ENCODE results near the gene PON3. TPM values are rescaled to one million over a fixed set of nuclear protein-coding genes. Genes with fewer than 3 reads are reported as not detected.

Gene PON3
- total RNA-seq, 1 experiment from 2014 or later, result not detected

DNA sequence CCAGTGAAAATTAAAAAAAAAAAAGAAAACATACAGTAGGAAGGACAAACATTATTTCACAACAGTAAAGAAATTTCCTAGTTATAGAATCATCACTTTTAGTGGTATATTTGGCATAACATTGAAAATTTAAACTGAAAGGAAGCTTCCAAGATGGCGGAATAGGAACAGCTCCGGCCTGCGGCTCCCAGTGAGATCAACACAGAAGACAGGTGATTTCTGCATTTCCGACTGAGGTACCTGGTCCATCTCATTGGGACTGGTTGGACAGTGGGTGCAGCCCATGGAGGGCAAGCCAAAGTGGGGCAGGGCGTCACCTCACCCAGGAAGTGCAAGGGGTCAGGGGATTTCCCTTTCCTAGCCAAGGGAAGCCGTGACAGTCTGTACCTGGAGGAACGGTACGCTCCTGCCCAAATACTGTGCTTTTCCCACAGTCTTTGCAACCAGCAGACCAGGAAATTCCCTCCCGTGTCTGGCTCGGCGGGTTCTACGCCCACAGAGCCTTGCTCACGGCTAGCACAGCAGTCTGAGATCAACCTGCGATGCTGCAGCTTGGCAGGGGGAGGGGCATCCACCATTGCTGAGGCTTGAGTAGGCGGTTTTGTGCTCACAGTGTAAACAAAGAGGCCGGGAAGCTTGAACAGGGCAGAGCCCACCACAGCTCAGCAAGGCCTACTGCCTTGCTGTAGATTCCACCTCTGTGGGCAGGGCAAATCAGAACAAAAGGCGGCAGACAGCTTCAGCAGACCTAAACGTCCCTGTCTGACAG lies 19.4 kb downstream of the PON3 start:
- Histone ChIP-seq H3K4me3 (no peak overlapping the region), H3K27me3 (no peaks in the 10 kb centered on the region), H3K9me3 (no peaks in the 10 kb centered on the region), H3K36me3 (no peaks in the 10 kb centered on the region)
- no peak for DNase-seq

DNA sequence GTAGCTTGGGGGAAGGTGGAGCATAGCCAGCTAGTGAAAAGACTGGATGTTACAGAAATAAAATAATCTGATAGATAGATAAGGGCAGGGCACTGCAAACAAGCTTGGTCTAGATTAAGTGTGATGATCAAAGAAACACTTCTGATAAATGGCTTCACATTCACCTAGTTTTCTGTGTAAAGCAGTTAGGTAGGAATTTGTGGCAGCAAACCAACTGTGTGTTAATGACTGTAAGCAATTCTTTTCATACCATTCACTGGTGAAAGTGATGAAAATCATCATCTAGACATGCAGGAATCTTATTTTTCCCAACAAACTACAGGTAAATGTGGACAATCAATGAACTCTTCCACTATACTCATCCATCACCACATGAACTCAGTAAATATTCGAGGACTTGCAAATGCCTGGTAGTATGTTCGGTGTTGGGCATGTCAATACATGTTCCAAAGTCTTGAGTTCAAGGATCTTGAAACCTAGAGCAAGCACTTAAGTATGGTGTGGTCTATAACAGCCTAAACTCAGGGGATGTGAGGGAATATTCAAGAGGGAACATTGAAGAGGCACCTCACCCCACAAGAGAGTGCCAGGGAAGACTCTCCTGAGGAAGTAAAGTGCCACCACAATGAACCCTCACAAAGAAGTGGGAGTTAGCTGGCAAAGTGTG lies 20.5 kb downstream of the PON3 start:
- Histone ChIP-seq H3K27me3 (no peaks in the 10 kb centered on the region), H3K36me3 (no peaks in the 10 kb centered on the region), H3K9me3 (no peaks in the 10 kb centered on the region), H3K4me3 (no peak overlapping the region)
- no peak for DNase-seq

DNA sequence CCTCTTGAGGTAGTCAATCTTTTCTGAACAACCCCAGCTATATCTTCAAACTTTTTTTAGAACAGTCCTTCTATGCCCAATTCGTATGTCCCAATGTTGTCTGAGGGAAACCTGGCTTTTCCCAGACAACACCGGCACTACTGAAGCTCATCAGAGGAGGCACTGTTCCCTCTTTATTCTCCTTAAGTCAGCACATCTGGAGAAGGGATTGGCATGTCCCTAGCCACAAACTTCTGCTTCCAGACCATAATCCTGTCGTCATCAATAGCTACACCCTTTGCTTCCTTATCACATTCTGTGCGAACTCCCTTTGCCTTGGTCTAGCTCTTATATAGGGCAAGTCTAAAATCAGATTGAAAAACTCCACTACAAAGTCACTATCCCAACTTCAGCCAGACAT lies 22.9 kb downstream of the PON3 start:
- H3K9me3 ChIP-seq, result no peaks in the 10 kb centered on the region
- no peak overlapping the region for H3K4me3 ChIP-seq
- no peak for DNase-seq
- no peaks in the 10 kb centered on the region for H3K27me3 ChIP-seq
- H3K36me3 ChIP-seq, result no peaks in the 10 kb centered on the region

DNA sequence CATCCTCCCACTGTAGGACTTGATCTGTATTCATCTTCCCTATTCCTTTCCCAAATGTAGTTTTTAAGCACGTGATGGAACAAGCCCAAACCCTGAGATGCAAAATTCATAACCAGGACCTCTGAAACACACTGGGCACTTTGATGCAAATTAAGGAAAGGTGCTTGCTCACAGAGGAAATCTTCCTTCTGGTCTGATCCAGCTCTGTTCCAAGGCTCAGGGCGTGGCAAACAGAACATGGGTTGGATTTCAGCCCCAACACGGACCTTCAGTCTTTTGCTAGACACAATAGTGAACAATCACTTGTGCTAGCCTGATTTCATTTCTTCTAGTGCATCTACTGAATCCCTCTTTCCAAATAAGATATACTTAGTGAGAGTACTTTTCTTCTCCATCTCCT lies 27.9 kb downstream of the PON3 start:
- no peaks in the 10 kb centered on the region for H3K27me3 ChIP-seq
- no peaks in the 10 kb centered on the region for H3K36me3 ChIP-seq
- DNase-seq, result no peak
- H3K9me3 ChIP-seq, result no peaks in the 10 kb centered on the region
- H3K4me3 ChIP-seq, result no peak overlapping the region

DNA sequence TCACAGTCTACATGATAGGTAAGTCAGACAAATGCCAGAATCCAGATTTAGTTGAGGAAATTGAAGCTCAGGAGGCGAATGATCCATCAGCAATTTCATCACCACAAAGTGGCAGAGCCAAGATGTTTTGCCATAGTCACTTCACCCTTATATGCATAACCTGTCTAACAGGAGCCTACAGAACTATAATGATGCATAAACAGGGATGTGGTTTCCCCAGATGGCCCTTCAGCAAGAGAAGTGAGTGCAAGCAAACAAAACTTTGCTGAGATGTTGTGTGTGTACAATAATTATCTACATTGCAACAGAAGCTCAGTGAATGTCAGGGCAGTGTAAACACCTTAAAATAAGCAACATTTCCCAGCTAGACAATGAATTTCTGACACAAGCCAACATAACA lies 28.6 kb downstream of the PON3 start:
- Histone ChIP-seq H3K27me3 (no peaks in the 10 kb centered on the region), H3K9me3 (no peaks in the 10 kb centered on the region), H3K4me3 (no peak overlapping the region), H3K36me3 (no peaks in the 10 kb centered on the region)
- DNase-seq, result no peak

DNA sequence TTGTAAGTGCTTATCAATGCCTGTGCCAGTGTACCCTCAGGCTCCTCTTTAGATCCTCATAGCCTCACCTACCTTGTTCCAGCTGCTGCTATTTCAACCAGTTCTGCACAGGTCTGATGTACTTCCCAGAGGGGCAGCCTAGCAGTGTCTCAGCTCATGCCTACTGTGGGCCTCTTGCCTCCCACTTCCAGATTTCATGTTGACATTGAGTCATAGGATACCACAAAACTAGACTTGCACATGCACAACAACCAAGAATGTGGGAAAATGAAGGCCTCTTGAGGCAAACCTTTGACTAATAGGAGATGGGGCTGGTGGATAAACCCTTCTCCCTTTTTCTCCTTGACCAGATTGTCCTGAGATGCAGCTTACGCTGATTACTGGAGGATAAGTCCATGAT lies 31.0 kb downstream of the PON3 start:
- Histone ChIP-seq H3K4me3 (no peak overlapping the region), H3K36me3 (no peaks in the 10 kb centered on the region), H3K9me3 (no peaks in the 10 kb centered on the region), H3K27me3 (no peaks in the 10 kb centered on the region)
- DNase-seq, result no peak

DNA sequence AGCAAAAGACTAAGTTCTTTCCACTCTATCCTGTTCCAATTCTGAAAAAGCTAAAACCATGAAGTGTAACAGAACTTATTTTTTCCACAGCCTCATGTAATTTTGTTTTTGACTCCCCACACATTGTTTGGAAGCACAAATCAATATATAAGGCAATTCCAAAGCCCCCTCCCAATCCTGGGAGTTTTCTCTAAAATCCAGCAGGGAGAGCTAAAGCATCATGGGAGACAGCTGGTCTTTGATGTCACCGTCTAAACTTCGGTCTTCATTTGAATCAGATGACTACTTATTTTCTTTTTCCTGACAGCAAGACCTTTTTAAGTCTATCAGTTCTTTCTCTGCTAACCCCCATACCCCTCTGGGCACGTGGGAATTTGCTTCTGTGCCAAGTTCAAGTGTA lies 38.6 kb downstream of the PON3 start:
- no peak overlapping the region for H3K4me3 ChIP-seq
- H3K27me3 ChIP-seq, result no peaks in the 10 kb centered on the region
- no peaks in the 10 kb centered on the region for H3K9me3 ChIP-seq
- no peaks in the 10 kb centered on the region for H3K36me3 ChIP-seq
- DNase-seq, result no peak

DNA sequence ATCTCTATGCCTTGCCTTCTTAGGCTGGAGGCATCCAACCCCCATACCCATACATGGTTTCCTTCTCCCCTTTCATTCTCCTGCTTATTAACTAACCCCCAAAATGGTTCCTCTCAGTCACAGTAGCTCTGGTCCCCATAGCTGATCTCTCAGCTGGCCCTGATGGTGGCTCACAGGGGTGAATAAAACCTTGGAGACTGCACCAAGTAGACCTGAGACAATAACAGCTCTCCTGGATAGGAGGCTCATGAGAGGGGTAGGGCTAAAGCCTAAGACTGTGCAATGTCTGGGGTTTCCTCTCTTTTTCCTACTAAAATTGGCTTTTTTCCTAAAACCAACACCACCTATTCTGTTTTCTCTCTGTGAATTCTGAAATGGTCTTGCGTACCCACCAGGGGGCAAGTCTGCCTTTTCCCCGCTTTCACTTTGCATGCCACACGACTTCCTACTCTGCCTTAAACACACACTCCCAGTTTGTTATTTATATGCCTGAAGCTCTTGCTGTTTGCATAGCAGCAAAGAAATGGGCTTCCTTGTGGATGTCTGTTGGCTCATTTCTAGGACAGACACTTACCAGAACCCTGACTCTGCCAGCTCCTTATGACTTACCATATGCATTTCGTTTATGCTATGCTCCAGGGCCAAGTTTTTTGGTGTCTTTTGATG lies 53.4 kb downstream of the PON3 start:
- Histone ChIP-seq H3K9me3 (no peaks in the 10 kb centered on the region), H3K4me3 (no peak overlapping the region), H3K36me3 (no peaks in the 10 kb centered on the region), H3K27me3 (no peaks in the 10 kb centered on the region)
- no peak for DNase-seq

DNA sequence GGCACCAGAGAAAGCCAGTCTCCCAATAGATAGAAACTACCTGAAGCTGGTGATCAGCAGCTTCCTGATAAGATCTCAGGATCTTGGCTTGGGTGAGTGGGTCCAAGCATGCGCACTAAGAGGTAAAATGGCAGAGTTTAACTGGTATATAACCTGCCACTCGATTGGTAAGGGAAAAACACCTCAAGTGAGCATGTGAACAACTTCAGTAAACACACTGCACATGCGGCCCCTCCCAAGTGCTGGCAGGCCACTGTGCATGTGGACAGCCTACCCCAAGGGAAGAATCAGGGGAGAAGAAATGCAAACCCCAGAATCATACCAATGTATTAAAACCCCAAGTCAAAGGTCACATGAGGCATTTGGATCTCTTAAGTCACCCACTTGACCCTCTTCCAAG lies 54.1 kb downstream of the PON3 start:
- no peak for DNase-seq
- Histone ChIP-seq H3K4me3 (no peak overlapping the region), H3K36me3 (no peaks in the 10 kb centered on the region), H3K27me3 (no peaks in the 10 kb centered on the region), H3K9me3 (no peaks in the 10 kb centered on the region)

DNA sequence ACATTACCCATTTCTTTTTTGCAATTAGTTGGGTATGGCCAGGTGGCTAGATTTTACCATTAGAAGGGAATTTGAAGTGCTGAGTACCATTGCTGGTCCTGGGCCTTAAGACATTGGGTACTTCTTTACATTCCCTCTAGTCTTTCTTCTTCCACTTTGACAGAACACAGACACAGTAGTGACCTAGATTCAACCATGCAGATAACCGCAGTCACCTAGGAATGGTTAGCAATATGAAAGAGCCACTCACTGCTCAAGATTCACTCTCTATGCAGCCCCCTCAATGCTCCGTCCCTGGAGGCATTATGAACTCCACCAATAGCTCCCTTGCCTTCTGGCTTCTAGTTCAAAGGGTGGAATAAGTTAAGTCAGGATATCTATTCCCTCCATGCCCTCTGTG lies 55.7 kb downstream of the PON3 start:
- Histone ChIP-seq H3K36me3 (no peaks in the 10 kb centered on the region), H3K9me3 (no peaks in the 10 kb centered on the region), H3K4me3 (no peak overlapping the region), H3K27me3 (no peaks in the 10 kb centered on the region)
- DNase-seq, result no peak

DNA sequence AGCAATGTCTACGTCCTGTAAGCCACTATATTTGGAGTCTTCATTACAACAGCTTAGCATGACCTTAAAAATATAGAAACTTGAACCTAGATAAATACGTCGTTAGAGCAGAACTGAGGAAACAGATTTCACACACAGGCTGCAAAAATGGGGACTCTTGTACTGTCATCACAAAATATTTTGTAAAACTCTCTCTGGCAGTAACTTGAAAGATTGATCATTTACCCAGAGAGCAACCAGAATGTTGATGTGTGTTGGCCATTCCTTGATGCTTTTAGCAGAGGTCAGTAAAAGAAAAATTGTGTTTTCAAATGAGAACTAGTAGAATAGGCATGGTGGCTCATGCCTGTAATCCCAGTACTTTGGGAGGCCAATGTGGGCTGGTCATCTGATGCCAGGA lies 57.3 kb downstream of the PON3 start:
- H3K36me3 ChIP-seq, result no peaks in the 10 kb centered on the region
- H3K27me3 ChIP-seq, result no peaks in the 10 kb centered on the region
- H3K9me3 ChIP-seq, result no peaks in the 10 kb centered on the region
- DNase-seq, result no peak
- H3K4me3 ChIP-seq, result no peak overlapping the region

DNA sequence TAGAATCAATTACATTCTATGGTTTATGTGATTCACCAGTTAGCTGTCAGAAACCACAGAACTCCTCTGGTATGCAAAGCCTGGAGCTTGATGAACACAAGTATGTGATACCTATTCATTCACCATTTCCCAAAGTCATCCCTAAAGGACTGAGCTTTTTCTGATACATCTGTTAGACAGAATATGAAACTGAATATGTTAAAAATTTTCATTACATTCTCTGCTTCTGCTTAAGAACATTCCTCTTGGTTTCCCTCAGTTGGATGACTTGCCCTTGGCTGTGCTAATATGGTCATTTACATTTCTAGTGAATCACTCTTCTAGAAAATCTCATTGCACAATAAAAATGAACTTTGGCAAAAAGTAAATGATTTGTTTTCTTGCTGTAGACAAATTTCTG lies 61.1 kb downstream of the PON3 start:
- H3K4me3 ChIP-seq, result no peak overlapping the region
- no peaks in the 10 kb centered on the region for H3K36me3 ChIP-seq
- no peaks in the 10 kb centered on the region for H3K27me3 ChIP-seq
- no peak for DNase-seq
- no peaks in the 10 kb centered on the region for H3K9me3 ChIP-seq

DNA sequence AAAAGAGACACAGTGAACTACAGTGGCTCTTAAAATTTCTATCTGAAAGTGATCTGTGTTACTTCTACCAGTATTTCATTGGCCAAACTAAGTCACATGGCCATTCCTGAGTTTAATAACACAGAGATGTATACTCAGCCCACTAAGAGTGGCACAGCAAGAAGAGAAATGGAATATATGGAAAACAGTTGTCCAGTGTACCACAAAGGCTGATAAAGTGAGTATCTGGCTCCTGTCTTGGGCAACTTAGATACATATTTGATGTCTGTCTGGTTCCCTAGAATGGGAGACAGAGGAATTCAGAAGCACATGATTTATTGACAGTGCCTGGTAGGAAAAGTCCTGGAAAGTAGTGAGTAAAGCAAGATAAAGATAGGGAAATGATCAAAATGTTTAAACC lies 61.7 kb downstream of the PON3 start:
- Histone ChIP-seq H3K9me3 (no peaks in the 10 kb centered on the region), H3K36me3 (no peaks in the 10 kb centered on the region), H3K4me3 (no peak overlapping the region), H3K27me3 (no peaks in the 10 kb centered on the region)
- DNase-seq, result no peak

DNA sequence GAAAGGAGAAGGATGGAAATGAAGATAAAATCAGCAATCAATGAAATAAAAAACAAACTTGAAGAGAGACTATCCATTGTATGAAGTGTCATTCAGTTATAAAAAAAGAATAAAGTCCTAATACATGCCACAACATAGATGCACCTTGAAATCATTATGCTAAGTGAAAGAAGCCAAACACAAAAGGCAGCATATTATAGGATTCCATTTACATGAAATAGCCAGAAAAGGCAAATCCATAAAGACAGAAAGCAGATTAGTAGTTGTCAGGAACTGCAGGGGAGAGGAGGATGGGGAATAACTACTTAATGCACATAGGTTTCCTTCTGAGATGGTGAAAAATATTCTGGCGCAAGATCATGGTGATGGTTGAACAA lies 65.2 kb downstream of the PON3 start:
- H3K36me3 ChIP-seq, result no peaks in the 10 kb centered on the region
- H3K4me3 ChIP-seq, result no peak overlapping the region
- H3K9me3 ChIP-seq, result no peaks in the 10 kb centered on the region
- no peak for DNase-seq
- H3K27me3 ChIP-seq, result no peaks in the 10 kb centered on the region

DNA sequence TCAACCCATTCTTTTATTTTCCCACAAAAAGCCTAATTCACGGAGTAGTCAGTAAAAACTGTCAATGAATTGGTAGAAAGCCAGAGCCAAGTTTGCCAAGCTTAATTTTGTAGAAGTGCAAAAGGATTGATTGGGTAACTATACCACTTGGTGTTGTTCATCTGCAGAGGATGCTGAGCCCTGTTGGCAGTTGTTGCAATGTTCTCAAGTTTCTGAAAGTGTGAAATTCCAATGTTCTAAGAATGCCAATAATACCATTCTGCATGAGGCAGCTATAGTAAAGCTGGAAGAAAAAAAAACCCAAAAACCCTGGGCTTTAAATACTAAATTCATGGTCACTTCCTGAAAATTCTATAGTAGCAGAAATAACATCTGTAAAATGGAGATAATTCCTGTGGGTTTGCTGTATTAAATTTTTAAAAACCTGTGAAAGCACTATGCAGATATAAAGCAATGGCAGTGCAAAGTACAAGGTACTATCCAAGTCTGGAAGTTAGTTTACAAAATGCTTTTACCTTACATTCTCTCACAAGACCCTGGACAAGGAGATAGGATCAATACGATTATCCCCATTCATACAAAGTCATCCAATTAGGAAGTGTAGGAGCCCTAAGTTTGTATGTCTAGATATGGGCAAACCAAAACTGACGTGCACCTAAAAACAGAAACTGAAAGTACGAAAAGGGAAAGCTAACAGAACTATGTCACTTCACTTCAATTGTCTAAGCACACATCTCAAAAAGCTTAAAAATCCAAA lies 65.8 kb downstream of the PON3 start:
- Histone ChIP-seq H3K27me3 (no peaks in the 10 kb centered on the region), H3K36me3 (no peaks in the 10 kb centered on the region), H3K9me3 (no peaks in the 10 kb centered on the region), H3K4me3 (no peak overlapping the region)
- DNase-seq, result no peak

DNA sequence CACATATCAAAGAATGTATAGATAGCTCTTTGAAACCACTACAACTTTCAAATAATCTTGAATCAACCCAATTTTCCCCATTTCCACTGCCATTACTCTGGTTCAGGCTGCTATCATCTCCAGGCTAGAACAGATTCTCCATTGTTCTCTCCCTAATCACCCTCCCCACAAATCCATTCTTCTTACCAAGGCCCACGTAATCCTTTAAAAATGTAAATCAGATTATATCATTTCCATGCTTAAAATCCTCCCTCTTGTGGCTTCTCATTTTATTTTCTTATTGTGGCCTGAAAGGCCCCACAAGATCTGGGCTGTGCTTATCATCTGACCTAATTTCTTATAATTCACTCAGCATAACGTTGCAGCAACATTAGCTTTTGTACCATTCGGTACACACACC lies 68.8 kb downstream of the PON3 start:
- Histone ChIP-seq H3K36me3 (no peaks in the 10 kb centered on the region), H3K4me3 (no peak overlapping the region), H3K9me3 (no peaks in the 10 kb centered on the region), H3K27me3 (no peaks in the 10 kb centered on the region)
- DNase-seq, result no peak

DNA sequence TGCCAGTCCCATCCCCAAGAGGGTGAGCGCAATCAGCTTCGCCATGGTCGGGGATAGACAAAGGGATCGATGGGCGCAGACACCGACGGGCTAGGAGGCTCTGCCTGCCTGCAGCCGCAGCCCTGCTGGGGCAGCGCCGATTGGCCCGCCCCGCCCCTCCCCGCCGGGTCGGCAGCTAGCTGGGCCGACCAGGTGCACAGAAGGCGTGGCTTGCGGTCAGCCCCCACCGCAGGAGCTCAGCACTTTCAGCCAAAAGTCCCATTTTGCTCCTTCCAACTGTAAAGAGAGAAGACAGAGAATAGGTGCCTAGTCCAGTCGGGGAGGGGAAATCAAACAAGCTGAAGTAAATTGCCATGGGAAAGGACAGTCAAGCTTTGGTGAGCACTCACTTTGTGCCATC lies 71.7 kb downstream of the PON3 start, which contains the start of gene PON1:
TSS of gene PON1 (minus strand) at position 102 of the 400 bp plus-strand sequence. CDS start at position 45, 57 bp downstream.
- Histone ChIP-seq H3K4me3 (no peak within 1 kb of the TSS), H3K27me3 (no peaks in the 10 kb centered on the region), H3K36me3 (no peaks in the 10 kb centered on the region), H3K9me3 (no peaks in the 10 kb centered on the region)
- no peak for DNase-seq
